ENCODE results near the gene CSMD2. TPM values are rescaled to one million over a fixed set of nuclear protein-coding genes. Genes with fewer than 3 reads are reported as not detected.

Gene CSMD2
- total RNA-seq, 4 donors from 2014 or later, result 8.6 TPM; not detected in 3

- Histone ChIP-seq H3K9me3 (no peaks in the 10 kb centered on the region), H3K27ac (no peak overlapping the region), H3K36me3 (no peaks in the 10 kb centered on the region), H3K27me3 (no peaks in the 10 kb centered on the region), H3K4me3 (no peak overlapping the region), H3K4me1 (no peaks in the 10 kb centered on the region)
- TF ChIP-seq POLR2A (IDR thresholded peaks at IDR 0.05) (no peak), CTCF (IDR thresholded peaks at IDR 0.05) (no peak)
- no peak for DNase-seq
- intact Hi-C loops (cut with DNase I; ENCODE audit: low total_unique reads), result no loop called here
Measured at GRCh38 chr1:33814166-33814565, 350.9 kb downstream of the CSMD2 start.

- TF ChIP-seq CTCF (IDR thresholded peaks at IDR 0.05) (no peak), POLR2A (IDR thresholded peaks at IDR 0.05) (no peak)
- Histone ChIP-seq H3K9me3 (no peaks in the 10 kb centered on the region), H3K27ac (no peak overlapping the region), H3K36me3 (no peaks in the 10 kb centered on the region), H3K4me1 (no peaks in the 10 kb centered on the region), H3K4me3 (no peak overlapping the region), H3K27me3 (no peaks in the 10 kb centered on the region)
- no peak for DNase-seq
- intact Hi-C loops (cut with DNase I; ENCODE audit: low total_unique reads), result no loop called here
Measured at GRCh38 chr1:33810571-33810970, 354.5 kb downstream of the CSMD2 start.

GRCh38 chr1:33805988-33806387 is 359.0 kb downstream of the CSMD2 start:
- no peaks in the 10 kb centered on the region for H3K9me3 ChIP-seq
- H3K4me3 ChIP-seq, result no peak overlapping the region
- no peak overlapping the region for H3K27ac ChIP-seq
- no peak for DNase-seq
- no peaks in the 10 kb centered on the region for H3K4me1 ChIP-seq
- H3K36me3 ChIP-seq, result no peaks in the 10 kb centered on the region
- TF ChIP-seq POLR2A (IDR thresholded peaks at IDR 0.05) (no peak), CTCF (IDR thresholded peaks at IDR 0.05) (no peak)
- intact Hi-C loops (cut with DNase I; ENCODE audit: low total_unique reads), result no loop called here
- no peaks in the 10 kb centered on the region for H3K27me3 ChIP-seq

- H3K4me1 ChIP-seq, result no peaks in the 10 kb centered on the region
- DNase-seq, result no peak
- H3K36me3 ChIP-seq, result no peaks in the 10 kb centered on the region
- H3K27me3 ChIP-seq, result no peaks in the 10 kb centered on the region
- H3K9me3 ChIP-seq, result no peaks in the 10 kb centered on the region
- no peak overlapping the region for H3K27ac ChIP-seq
- H3K4me3 ChIP-seq, result no peak overlapping the region
- intact Hi-C loops (cut with DNase I; ENCODE audit: low total_unique reads), result no loop called here
- TF ChIP-seq POLR2A (IDR thresholded peaks at IDR 0.05), result no peak
- TF ChIP-seq CTCF (IDR thresholded peaks at IDR 0.05), result no peak
Measured at GRCh38 chr1:33802268-33802667, 362.8 kb downstream of the CSMD2 start.

GRCh38 chr1:33797849-33798248 is 367.2 kb downstream of the CSMD2 start:
- DNase-seq, result no peak
- TF ChIP-seq CTCF (IDR thresholded peaks at IDR 0.05), result no peak
- no peak for TF ChIP-seq POLR2A (IDR thresholded peaks at IDR 0.05)
- H3K27ac ChIP-seq, result no peak overlapping the region
- no peaks in the 10 kb centered on the region for H3K36me3 ChIP-seq
- intact Hi-C loops (cut with DNase I; ENCODE audit: low total_unique reads), result no loop called here
- no peaks in the 10 kb centered on the region for H3K4me1 ChIP-seq
- H3K27me3 ChIP-seq, result no peaks in the 10 kb centered on the region
- no peaks in the 10 kb centered on the region for H3K9me3 ChIP-seq
- H3K4me3 ChIP-seq, result no peak overlapping the region
